ENCODE measurements around the gene NHERF1.

The NHERF1 gene

DNA sequence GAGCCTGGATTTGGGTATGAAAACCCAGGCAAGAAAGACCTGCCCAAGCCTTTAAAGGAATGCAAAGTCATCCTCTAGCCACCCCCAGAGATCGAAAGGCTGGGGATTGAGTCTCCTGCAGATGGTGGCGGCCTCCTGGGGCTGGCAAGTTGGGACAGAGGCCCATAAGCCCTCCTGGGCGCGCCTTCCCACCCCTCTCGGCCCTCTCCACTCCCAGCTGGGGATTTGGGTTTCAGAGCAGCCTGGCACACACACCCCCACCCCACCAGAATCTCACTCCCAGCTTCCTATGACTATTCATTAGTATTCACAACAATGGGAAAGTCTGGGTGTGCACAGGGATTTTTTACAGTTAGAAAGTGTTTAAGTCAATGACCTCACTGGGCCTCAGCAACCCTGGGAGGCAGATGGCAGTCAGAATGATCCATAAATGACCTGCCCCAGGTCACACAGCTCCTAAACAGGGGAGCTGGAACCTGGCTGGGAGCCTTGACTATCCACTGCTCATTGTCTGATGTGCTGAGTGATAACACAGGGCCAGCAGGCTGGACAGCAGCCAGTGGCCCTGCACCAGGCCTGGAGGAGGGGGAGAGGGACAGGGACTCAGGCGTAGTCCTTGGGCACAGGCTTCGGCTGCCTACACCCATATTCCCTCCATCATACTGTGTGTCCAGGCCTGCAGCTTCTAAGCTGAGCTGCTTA is 12.1 kb downstream of the NHERF1 start:
- in situ Hi-C loops (cut with HindIII; ENCODE audit: low pct_ligation_motif_present, low pct_unique_long_range_greater_than_20kb, low sequenced_read_pairs): no loop called here
- DNase-seq: no peak

GRCh38 chr17:74761419-74761818 is 13.0 kb downstream of the NHERF1 start:
- in situ Hi-C loops (cut with HindIII; ENCODE audit: low pct_ligation_motif_present, low pct_unique_long_range_greater_than_20kb, low sequenced_read_pairs): no loop called here
- no peak for DNase-seq

DNA sequence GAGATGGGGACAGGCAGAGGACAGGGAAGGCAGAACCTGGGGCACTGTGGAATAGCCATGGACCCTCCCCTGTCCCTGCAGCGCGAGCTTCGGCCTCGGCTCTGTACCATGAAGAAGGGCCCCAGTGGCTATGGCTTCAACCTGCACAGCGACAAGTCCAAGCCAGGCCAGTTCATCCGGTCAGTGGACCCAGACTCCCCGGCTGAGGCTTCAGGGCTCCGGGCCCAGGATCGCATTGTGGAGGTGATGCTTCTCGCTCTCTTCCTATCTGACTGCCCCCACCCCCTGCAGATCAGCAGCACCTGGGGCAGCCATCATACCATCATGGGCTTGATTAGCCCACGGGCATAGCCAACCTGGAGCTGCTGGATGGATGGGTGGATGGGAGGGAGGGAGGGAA is 13.5 kb downstream of the NHERF1 start:
- DNase-seq: no peak
- in situ Hi-C loops (cut with HindIII; ENCODE audit: low pct_ligation_motif_present, low pct_unique_long_range_greater_than_20kb, low sequenced_read_pairs): no loop called here

DNA sequence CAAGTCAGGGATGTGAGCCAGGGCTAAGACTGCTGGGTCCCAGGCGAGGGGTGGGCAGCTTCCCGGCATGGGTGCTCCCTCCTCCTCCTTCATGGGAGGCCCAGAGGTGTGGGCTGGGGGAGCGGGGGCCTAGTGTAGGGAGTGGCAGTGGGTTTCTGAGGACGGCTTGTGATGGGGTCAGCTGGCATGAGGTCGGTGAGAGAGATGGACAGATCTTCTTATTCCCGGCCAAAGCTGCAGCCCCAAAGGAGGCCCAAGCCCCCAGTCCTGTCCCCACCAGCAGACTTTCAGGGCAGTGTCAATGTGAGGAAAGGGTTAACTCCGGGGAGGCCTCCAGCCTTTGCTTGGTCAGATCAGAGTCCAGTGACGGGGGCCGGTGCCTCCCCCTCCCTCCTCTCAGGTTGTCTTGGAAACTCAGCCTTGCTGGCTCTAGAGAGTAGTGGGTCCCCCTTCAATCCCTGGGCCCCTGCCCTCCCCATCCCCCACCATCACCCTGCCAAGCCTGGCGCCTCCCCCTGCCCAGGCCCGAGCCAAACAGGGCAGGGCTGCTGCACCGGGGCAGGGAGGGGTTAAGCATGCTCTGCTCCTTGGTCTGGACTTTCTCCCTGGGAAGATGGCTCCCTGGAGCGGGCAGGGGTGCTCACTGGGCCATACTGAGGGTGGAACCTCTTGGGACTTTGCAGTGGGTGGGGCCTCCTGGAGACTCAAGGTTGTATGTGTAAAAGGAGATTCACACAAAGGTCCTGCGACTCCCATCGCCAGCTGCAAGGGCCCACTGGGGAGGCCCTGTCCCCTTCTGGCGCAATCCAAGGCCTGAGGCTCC is 15.3 kb downstream of the NHERF1 start:
- in situ Hi-C loops (cut with HindIII; ENCODE audit: low pct_ligation_motif_present, low pct_unique_long_range_greater_than_20kb, low sequenced_read_pairs): no loop called here
- DNase-seq: no peak

- in situ Hi-C loops (cut with HindIII; ENCODE audit: low pct_ligation_motif_present, low pct_unique_long_range_greater_than_20kb, low sequenced_read_pairs): no loop called here
- DNase-seq: no peak
Measured at GRCh38 chr17:74764751-74765286, 16.4 kb downstream of the NHERF1 start.

DNA sequence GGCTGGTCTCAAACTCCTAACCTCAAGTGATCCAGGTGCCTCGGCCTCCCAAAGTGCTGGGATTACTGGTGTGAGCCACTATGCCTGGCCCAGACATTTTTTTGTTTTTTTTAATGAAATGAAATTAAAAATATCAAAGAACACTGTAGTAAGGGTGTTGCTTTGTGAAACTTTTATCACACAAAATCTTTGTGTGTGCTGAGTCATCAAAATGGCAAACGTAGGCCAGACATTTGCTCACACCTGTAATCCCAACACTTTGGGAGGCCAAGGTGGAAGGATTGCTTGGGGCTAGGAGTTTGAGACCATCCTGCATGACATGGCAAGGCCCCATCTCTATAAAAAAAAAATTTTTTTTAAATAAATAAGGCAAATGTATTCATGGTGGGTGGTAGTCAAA is 18.0 kb downstream of the NHERF1 start:
- DNase-seq: no peak
- in situ Hi-C loops (cut with HindIII; ENCODE audit: low pct_ligation_motif_present, low pct_unique_long_range_greater_than_20kb, low sequenced_read_pairs): no loop called here

GRCh38 chr17:74767111-74767516 is 18.7 kb downstream of the NHERF1 start:
- no peak for DNase-seq
- in situ Hi-C loops (cut with HindIII; ENCODE audit: low pct_ligation_motif_present, low pct_unique_long_range_greater_than_20kb, low sequenced_read_pairs): no loop called here

DNA sequence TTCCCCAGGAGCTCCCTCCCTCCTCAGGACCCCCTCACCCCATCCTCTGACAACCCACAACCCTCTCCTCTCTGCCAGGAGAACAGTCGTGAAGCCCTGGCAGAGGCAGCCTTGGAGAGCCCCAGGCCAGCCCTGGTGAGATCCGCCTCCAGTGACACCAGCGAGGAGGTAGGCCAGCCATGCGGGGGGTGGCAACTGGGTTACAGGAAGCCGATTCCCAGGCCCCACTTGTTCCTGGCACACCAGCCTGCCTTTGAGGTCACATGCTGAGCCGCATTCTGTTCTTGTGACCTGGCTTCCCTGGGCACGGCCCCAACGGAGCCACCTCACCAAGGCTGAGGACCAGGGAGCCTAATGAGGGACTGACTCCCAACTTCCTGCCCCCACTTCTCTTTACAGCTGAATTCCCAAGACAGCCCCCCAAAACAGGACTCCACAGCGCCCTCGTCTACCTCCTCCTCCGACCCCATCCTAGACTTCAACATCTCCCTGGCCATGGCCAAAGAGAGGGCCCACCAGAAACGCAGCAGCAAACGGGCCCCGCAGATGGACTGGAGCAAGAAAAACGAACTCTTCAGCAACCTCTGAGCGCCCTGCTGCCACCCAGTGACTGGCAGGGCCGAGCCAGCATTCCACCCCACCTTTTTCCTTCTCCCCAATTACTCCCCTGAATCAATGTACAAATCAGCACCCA is 19.8 kb downstream of the NHERF1 start:
- in situ Hi-C loops (cut with HindIII; ENCODE audit: low pct_ligation_motif_present, low pct_unique_long_range_greater_than_20kb, low sequenced_read_pairs): no loop called here
- DNase-seq: peak; percentile 65

DNA sequence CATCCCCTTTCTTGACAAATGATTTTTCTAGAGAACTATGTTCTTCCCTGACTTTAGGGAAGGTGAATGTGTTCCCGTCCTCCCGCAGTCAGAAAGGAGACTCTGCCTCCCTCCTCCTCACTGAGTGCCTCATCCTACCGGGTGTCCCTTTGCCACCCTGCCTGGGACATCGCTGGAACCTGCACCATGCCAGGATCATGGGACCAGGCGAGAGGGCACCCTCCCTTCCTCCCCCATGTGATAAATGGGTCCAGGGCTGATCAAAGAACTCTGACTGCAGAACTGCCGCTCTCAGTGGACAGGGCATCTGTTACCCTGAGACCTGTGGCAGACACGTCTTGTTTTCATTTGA is 20.3 kb downstream of the NHERF1 start:
- DNase-seq: no peak
- in situ Hi-C loops (cut with HindIII; ENCODE audit: low pct_ligation_motif_present, low pct_unique_long_range_greater_than_20kb, low sequenced_read_pairs): no loop called here

- DNase-seq: no peak
- in situ Hi-C loops (cut with HindIII; ENCODE audit: low pct_ligation_motif_present, low pct_unique_long_range_greater_than_20kb, low sequenced_read_pairs): no loop called here
Measured at GRCh38 chr17:74769266-74769855, 20.9 kb downstream of the NHERF1 start.

DNA sequence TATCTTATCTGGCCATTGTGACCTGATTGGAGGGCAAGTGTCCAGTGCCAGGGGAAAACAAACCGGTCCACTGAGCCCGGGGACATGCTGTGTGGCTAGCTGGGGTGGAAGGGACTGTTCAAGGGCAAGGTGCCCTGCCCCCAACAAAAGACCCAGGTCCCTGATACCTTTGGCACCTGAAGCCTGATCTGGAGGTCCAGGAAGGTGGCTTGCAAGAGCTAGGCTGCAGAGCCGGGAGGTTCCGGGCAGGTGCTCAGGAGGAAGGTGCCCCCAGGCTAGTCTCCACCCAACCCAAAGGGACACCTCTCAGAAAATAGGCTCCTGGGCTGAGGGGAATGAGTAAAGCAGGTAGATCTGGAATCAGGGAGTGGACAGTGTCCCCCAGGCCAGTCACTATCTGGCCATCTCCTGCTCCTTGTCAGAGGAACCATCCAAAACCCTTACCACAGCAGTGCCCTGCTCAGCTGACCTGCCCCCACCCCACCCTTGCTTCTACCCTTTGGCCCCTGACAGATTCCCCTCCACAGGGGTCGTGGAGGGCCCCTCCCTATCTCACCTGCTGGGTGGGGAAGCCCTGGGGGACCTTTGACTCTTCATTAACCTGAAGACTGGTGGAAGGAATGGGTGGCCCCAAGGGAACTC is 21.5 kb downstream of the NHERF1 start:
- in situ Hi-C loops (cut with HindIII; ENCODE audit: low pct_ligation_motif_present, low pct_unique_long_range_greater_than_20kb, low sequenced_read_pairs): no loop called here
- DNase-seq: no peak

DNA sequence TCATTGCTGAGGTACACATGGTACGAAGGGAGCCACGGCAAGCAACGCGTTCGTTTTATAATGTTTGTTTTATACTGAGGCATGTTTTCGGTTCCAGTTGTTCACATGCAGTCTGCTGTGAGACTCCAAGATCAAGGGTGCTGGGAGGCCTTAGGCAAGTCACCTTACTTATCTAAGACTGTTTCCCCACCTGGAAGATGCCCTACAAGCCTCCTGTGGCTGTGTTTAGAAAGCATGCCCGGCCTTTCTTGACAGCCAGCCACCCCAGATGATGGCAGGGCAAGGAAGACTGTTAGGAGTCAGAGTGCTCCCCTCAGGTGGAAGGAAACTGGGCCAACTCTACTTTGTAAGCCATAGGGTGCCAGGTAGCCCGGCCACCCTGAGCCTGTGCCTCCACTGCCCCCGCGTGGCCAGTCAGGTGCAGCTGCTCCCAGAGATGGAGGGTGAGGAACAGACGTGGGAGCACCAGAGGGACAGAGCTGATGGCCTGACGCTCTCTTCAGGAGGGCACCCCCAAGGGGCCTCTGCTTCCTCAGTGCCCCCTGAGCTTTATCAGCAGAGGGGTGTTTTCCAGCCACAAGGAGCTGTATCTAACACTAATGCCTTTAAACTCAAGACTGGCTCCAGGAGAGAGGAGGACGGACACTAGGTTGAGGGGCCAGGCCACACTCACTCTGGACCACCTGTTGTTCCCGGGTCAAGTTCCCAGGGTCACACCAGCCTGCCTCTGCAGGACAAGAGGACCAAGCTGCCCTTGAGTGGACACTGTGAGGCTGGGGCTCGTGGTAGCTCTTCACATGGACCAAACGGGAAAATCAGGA is 22.3 kb downstream of the NHERF1 start:
- in situ Hi-C loops (cut with HindIII; ENCODE audit: low pct_ligation_motif_present, low pct_unique_long_range_greater_than_20kb, low sequenced_read_pairs): no loop called here
- peak; percentile 60 for DNase-seq

- DNase-seq: no peak
- in situ Hi-C loops (cut with HindIII; ENCODE audit: low pct_ligation_motif_present, low pct_unique_long_range_greater_than_20kb, low sequenced_read_pairs): no loop called here
Measured at GRCh38 chr17:74771319-74771914, 23.0 kb downstream of the NHERF1 start.

DNA sequence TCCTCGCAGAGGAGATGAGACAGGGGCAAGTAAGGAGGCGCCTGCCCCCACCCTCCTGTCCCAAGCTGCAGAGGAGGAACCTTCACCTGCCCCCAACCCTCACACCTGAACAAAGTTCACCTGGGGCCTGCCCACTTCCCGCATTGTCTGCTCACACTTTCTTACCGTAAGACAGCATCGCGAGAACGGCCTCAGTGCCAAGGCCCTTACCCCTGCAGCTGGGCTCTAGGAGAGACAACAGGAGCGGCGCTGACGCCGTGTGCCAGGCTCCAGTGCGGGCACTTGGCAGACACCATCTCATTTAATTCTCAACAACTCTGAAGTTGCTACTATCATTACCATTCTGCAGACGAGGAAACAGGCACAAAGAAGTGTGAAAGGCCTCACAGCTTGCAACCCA is 23.6 kb downstream of the NHERF1 start:
- no peak for DNase-seq

GRCh38 chr17:74773414-74773813 is 25.0 kb downstream of the NHERF1 start:
- in situ Hi-C loops (cut with HindIII; ENCODE audit: low pct_ligation_motif_present, low pct_unique_long_range_greater_than_20kb, low sequenced_read_pairs): no loop called here
- DNase-seq: no peak

More for the DNA sequence above, 23.6 kb downstream of the NHERF1 start:
- in situ Hi-C loops (cut with HindIII; ENCODE audit: low pct_ligation_motif_present, low pct_unique_long_range_greater_than_20kb, low sequenced_read_pairs): no loop called here

DNA sequence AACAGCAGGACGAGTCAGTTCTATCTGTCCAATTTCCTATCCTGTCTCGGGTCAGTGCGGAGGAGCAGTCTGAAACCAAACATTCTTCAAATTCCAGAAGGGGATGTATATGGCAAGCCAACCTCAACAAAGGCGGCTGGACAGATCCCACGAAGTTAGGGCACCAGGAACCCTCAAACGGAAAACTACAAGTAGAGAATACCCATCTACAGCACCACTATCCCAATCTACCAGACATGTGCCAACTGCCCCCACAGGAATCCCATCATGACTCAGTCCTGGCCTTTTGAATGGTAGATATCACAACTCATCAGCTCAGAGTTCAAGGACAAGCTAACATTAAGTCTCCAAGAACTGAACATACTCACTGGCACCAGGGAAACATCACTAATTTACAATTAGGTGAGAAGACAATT is 25.5 kb downstream of the NHERF1 start:
- DNase-seq: no peak
- in situ Hi-C loops (cut with HindIII; ENCODE audit: low pct_ligation_motif_present, low pct_unique_long_range_greater_than_20kb, low sequenced_read_pairs): no loop called here

DNA sequence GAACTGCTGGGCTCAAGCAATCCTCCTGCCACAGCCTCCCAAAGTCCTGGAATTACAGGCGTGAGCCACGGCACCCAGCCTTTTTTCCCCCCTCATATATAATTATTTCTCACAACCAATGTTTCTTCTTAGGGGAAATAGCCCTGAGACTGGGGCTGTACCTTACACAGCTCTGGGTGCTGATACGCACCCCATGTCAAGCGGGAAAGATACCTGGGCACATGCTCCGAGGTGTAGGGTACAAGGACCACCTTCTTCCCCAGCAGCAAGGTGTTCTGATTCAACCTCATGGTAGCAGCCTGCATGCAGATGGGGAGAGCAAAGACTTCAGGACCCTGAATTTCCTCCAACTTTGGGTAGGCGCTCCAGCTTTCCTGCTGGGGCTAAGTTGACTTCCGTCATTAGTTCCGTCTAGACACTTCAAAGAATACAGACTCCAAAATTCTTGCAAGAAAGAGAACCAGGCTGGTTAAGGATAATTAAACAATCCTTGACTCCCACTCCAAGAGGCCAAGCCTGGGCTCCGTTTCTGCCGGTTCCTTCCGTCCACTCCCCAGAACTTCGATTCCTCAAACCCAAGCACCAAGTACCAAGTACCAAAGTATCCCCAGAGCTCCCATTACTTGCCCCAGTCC is 27.1 kb downstream of the NHERF1 start:
- in situ Hi-C loops (cut with HindIII; ENCODE audit: low pct_ligation_motif_present, low pct_unique_long_range_greater_than_20kb, low sequenced_read_pairs): no loop called here
- no peak for DNase-seq

Data from ACHN (cell line).